ENCODE measurements around the gene SLC5A11.

- no peak for TF ChIP-seq CTCF (IDR thresholded peaks at IDR 0.05; ENCODE audit: poor library complexity)
- TF ChIP-seq EZH2 (IDR thresholded peaks at IDR 0.05; ENCODE audit: borderline replicate concordance) = no peak
- TF ChIP-seq EZH2phosphoT487 (IDR thresholded peaks at IDR 0.05; ENCODE audit: low read depth, severe bottlenecking, unreplicated experiment) = no peak
Observed at GRCh38 chr16:24869033-24869432, 23.3 kb downstream of the SLC5A11 start.

Measured in hepatocyte (in vitro differentiated cells).